HG02763 (cell line): ENCODE data around the gene ADAMTSL1.
A peak's percentile ranks its signal among the peaks of the same experiment; 100 is the strongest.

Experiments used
- ATAC-seq: cut with Tn5 transposase; IDR thresholded peaks from one replicate; pipeline ENCODE4 v1.9.1; 2021; ENCODE audit warnings: mild to moderate bottlenecking, moderate library complexity; ENCODE audit not compliant: unreplicated experiment

ADAMTSL1 gene

DNA sequence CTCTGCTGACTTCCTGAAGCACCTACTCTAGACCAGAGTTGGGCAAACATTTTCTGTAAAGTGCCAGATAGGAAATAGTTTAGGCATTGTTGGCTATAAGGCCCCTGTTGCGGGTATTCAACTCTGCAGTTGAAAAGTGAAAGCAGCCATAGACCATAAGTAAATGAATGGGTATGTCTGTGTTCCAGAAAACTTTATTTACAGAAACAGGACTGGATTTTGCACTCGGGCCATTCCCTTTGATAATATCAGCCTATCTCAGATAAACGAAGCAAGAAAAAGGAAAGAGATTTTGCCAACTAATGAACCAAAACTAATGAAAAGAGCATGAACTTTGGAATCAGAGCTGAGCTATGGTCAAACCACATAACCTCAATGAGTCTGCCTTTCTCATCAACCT is 374.7 kb downstream of the ADAMTSL1 start:
- no peak for ATAC-seq

DNA sequence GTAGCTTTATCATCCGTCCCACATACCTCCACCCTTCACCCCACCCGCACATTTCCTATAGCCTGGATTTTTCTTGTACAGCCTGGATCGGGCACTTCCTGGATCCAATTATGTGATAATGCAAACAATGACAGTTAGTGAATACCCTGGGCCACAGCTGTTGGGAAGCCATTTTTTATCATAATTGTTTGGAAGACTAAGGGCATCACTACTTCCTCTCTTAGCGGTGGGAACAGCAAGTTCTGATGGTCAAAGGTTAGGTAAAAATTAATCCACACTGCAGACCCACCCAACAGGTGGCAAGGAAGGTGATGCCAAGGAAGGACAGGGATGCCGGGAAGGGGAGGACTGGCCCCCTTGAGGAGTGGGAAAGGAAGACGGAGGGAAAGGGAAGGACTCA is 375.3 kb downstream of the ADAMTSL1 start:
- no peak for ATAC-seq

DNA sequence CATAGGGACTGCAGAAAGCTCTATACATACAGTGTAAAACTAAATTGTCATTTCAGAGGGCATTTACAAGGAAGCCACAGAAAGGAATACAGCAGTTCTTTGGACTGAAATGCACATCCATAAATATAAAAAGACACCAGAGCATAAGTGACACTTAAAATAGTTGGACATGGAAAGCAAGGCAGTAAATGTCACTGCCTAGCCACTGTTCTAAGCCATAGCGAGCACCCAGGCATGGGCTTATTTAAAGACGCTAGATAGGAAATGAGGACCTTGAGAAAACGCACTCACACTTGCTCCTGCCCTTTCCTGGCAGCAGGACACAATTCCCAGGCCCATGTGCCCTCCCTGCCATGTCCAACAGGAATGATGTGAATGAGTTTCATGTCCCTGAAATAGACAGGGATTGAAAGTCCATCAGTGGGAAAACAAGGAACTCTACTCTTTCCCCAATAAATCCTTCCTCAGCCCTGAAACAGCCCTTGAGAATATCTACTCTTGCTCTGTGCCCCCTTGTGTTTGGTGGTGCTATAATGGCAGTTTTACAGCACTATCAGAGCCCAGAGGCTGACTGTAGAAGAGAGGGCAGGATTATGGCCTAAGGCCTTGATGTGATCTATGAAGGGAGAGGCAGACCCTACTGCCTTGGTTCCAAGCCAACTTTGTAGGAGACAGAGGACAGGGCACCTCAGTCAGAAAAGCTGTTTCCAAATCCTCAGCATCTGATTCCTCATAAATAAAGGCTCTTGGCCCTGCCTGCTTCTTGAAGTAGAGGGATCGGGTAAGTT is 376.1 kb downstream of the ADAMTSL1 start:
- ATAC-seq, result no peak

DNA sequence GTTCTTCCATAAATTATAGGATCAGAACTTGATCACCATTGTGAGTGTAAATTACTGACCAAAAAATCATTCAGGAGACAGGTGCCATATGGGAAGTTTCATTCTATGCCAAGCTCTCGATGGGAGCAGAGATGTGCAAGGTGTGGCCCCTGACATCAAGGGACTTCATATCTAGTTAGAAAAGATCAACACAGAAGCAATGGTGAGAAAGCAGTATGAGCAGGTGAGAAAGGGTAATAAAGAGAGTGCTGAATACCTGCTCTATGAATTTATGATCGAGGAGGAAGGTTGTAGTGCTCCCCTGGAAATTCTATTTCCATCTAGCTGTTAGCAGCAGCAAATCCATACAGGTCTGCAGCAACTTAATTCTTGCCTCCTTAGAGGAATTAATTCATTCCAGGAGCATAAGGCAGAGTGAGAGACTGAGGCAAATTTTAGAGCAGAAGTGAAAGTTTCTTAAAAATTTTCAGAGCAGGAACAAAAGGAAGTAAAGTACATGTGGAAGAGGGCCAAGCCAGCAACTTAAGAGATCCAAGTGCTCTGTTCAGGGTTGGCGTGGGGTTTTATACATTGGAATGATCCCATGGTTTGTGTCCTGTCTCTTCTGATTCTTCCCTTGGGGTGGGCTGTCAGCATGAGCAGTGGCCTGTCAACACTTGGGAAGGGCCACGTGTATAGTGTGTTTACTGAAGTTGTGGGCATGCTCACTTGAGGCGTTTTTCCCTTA is 377.3 kb downstream of the ADAMTSL1 start:
- ATAC-seq, result no peak

DNA sequence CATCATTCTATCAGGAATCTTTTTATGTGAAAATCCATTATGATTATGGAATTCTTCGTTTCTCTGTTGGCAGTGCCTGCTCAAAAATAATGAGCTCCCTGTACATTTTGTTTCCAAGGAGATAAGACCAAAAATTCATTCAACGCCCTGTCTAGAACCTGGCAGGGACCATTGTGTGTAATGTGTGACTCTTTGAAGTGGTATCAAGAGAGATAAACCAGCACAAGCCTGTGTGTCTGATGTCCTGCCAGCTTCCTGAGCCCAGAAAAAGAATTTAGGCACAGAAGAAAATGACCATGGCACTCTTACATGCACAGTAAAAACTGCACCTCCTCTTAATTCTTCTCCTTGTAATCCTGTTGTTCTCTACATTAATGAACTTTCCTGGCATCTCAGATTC is 381.7 kb downstream of the ADAMTSL1 start:
- no peak for ATAC-seq

DNA sequence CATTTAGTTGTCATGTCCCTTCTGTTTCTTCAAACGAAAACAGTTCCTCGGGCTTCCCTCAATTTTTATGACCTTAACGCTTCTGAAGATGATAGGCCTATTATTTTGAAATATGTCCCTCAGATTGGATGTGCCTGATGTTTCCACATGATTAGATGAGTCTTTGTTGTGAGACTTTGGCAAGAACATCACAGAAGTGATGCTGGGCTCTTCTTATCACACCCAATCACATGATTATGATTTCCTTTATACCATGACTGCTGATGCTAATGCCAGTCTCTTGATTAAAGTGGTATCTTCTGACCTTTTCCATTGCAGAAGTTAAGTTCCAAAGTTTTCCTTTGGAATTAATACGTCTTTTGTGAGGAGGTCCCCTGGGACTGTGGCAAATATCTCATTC is 383.4 kb downstream of the ADAMTSL1 start:
- no peak for ATAC-seq

DNA sequence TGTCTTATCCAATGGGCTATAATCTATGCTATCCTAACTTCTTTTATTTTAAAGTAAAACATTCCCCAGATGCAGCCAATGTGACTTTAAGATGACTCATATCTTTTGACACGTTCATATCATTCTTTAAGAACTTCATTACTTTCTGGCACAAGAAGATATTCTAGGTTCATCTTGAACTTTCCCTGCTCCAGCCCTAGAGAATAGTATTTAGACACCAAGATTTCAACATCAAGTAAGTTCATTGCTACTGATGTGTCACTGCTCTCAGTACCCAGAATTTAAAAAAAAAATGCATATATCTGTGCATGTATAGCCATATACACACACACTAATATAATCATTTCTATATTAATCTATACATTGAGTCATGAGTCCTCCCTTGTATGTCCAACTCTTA is 383.8 kb downstream of the ADAMTSL1 start:
- ATAC-seq, result no peak

DNA sequence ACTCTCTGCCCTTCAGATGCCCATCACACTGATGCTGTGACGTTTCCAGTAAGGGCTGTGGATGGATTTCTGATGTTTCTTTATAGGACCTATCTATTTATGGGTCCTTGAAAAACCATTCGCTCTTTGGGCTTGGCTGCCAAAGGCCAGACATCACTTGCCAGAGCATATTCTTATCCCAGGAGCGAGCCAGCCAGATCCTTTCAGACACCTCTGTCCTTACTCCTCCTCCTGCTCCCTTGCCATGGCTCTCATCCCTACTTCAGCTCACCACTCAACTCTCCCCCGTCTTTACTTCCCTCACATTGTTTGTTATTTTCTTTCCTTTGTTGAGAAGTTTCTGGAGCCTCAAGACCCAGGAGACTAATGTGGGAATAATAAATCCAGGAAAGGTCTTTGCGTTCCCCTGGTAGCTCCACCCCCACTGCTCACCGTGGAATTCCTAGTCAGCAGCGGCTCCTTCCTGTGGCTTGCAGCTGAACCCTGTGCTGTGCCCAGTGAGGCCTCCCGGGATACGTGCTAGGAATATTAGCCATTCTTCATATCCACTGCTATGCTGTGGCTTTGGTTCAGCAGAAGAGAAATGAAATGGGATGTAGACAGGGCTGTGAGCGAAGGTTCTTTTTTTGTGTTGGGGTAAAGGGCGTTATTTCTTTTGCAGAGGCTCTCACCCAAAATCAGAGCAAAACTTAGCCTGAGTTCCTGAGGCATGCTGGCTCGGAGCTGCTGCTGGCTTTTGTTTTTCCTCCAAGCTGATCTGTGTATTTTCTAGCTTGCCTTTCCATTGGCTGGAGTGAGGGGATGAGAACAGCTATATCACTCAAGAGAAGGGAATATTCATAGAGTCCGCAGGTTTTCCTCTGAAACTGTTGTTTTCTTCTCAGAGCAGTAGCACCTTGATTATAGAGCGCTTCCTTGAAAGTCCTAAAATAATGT is 387.9 kb downstream of the ADAMTSL1 start:
- no peak for ATAC-seq

DNA sequence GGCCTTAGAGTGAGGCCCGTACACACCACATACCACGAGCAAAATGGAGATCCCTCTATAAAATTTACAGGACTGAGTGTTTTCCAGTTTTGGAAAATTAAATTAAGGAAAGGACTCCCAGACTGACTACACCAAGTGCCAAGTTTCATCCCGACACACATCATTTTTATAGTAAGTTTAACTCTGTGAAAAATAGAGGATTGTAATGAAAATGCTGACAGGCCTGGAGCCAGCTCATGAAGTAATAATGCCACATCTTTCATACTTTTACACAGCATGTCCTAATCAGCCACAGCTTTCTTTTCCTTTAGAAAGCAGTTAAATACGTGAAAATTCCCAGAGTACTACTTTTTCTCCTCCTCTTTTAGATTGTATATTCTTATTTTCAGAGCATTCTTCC is 389.8 kb downstream of the ADAMTSL1 start:
- ATAC-seq, result no peak

DNA sequence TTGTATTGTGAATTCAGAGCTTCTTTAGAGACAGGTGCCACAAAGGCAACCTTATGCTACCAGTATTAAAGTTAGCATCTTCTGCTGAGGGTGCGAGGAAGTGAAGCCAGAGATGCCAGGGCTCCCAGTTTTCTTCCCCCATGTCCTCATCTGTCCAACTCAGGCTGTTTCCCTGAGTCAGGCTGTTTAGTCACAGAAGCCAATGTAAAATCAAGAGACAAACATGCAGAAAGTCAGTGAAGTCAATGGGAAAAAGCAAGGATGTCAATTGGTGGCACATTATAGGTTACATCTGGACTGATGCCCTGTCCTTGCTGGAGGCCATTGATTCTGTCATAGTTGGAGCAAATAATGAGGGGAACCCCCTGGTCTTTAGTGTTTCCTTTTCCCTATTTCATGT is 390.6 kb downstream of the ADAMTSL1 start:
- ATAC-seq, result no peak

DNA sequence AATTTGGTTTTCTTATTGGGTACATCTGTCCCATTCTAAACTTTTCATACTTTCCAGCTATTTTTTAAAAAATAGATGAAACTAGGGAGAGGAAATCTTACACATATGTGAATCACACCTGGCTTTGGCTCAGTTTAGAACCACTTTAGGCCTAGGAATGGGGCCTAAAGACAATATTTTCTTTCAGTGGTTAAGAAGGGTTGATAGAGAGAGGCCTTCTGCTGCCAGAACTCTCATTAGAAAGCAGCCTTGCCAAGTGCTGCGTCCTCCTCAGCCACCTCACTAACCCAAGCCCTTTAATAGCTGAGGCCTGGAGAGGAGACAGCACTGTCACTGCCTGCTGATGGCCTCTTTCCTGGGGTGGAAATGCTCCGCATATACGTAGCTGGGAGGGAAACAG is 391.6 kb downstream of the ADAMTSL1 start:
- no peak for ATAC-seq

DNA sequence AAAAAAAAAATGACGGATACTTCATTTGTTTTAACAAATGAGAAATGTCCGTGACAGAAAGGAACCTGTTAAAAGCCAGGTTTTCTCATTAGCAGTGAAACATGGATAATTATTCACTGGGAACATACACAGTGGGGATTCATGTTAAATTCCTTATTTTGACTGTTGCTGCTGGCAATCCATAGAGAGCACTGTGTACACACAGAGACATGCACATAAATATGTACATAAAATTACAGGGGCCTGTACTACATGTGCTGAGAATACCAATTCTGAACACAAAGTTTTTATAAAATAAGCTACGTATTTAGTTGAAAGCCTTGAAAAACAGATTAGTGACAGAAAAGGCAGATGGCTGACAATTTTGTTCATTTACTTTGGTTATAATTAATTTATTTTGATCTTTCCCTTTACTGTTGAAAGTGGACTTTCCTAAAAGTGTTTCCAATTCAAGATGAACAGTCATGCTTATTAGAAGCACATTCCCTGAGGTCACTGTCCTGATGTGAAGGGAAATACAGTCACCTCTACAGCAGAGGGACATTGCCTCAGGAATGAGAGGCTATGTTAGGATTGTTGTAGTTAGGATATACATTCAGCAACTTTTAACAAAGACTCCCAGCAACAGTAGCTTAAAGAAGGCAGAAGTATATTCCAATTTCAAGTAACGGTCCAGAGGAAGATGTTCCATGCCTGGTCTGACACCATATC is 392.3 kb downstream of the ADAMTSL1 start:
- ATAC-seq, result no peak

DNA sequence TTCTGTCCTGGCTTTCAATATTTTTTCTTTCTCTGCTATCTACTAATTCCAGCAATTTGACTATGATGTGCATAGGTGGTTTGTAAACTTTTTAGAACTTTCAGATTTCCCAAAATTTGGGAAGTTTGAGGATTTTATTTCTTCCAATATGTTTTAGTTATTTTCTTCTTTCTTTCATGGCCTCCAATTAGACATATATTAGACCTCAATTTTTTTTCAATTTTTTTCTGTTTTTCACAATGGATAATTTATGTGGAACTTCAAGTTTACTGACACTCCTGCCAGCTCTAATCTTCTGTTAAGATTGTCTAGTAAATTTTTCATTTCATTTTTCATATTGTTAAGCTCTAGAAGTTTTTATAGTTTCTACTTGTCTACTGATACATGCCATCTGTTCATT is 395.8 kb downstream of the ADAMTSL1 start:
- no peak for ATAC-seq

DNA sequence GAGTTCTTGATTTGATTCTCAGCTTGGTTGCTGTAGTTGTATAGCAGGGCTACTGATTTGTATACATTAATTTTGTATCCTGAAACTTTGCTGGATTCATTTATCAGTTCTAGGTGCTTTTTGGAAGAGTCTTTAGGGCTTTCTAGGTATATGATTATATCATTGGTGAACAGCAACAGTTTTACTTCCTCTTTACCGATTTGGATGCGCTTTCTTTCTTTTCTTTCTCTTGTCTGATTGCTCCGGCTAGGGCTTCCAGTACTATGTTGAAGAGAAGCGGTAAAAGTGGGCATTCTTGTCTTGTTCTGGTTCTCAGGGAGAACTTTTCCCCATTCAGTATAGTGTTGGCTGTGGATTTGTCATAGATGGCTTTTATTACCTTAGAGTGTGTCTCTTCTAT is 400.1 kb downstream of the ADAMTSL1 start:
- ATAC-seq, result no peak

DNA sequence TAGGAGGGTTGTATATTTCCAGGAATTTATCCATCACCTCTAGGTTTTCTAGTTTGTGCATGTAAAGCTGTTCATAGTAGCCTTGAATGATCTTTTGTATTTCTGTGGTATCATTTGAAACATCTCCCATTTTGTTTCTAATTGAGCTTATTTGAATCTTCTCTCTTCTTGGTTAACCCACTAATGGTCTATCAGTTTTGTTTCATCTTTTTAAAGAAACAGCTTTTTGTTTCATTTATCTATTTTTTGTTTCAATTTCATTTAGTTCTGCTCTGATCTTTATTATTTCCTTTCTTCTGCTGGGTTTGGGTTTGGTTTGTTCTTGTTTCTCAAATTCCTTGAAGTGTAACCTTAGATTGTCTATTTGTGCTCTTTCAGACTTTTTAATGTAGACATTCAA is 401.0 kb downstream of the ADAMTSL1 start:
- ATAC-seq, result peak; percentile 75

DNA sequence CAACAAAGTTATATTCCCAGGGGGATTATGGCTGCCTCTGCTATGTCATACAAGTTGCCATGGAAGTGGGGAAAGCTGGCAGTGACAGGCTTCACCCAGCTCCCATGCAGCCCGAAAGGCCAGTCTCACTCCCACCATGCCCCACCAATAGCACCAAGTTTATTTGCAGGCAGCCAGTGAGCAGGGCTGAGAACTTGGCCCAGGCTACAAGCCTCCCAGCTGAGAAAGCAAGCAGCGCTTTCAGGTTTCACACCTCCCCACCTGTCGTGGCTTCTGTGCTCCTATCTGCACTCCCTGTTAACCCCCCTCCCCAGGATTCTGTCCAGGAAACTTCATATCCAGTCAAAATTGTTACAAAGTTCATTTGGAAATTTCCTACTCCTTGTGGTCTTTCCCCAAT is 404.0 kb downstream of the ADAMTSL1 start:
- ATAC-seq, result no peak

DNA sequence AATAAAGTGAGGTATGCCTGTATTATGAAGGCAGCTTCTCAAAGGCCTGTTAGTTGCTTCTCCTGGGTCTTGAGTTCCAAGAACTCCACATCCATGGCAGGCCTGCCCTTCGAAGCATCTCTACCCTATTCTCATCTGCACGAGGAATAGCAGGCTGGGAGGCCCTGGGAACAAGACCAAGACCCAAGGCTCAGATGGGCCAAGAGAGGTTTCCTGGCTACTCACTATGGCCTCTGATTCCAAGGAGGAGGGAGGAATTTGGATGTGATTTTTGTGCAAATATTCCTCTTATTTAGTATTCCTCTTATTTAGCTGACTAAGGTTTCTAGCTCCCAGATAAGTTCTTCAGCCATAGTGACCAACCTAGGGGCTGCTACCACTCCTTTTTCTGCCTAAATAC is 407.8 kb downstream of the ADAMTSL1 start:
- no peak for ATAC-seq

DNA sequence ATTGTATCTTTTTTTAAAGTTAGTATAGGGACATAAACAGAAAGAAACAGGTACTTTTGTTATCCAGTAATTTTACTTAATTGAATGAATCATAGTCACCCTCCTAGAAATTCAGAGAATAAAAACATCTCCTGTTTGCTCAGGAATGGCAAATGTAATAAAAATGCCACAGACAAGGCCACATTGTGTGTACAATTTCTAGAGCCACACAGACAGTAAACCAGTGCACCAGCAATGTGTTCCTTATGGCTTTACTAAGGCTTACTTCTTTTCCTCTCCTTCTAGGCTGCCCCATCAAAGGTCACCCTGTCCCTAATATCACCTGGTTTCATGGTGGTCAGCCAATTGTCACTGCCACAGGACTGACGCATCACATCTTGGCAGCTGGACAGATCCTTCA is 413.6 kb downstream of the ADAMTSL1 start:
- ATAC-seq, result no peak

DNA sequence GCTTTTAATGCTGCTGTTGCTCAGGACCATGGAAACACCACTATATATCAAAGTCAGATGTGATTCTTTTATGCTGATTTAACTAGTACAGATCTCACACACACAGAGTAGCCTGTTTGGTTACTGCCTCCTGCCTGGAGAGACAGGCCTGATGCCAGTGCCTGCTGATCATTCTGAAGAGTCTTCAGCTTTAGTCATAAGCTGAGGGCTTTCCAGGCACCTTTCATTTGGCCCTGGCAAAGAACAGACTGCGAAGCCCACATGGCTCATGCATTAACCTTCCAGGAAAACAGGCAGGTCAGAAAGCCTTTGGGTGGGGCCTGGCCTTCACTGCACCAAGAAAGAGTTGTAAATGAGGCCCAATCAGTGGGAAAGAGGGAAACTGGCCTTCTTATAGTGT is 414.3 kb downstream of the ADAMTSL1 start:
- ATAC-seq, result no peak

DNA sequence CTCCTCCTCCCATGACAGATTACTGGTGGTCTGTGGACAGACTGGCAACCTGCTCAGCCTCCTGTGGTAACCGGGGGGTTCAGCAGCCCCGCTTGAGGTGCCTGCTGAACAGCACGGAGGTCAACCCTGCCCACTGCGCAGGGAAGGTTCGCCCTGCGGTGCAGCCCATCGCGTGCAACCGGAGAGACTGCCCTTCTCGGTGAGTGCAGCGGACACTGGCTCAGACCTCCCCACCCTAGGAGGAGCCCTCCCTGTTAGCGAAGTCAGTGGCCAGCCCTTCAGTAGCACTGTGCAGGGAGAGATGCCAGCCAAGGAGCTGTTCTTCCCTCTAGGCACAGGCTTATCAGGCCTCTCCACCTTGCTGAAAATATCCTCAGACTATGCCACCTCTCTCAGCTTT is 415.6 kb downstream of the ADAMTSL1 start:
- ATAC-seq, result no peak

DNA sequence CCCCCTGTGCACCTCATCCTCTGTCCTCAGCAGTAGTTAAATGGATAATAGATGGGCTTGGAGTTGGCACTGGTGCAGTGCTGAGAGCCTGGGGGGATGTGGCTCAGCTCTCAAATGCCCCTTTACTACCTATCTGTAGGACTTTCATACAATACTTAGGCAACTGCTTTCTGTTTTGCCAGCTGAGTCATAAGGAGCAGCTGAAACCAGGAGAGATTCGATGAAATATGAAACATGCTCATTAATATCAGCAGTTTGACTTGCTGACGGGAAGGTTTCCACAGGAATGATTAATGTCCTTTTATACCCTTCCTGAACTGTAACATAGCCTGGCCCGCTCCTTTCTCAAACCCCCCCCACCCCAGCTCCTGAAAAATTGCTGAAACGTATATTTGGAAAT is 416.4 kb downstream of the ADAMTSL1 start:
- peak; percentile 77 for ATAC-seq
